ENCODE results near the gene BARHL1.

BARHL1 gene

GRCh38 chr9:132630116-132630515, 47.7 kb downstream of the BARHL1 start:
- no peak for DNase-seq (ENCODE audit: low read depth)
- TF ChIP-seq, protein P1, sequence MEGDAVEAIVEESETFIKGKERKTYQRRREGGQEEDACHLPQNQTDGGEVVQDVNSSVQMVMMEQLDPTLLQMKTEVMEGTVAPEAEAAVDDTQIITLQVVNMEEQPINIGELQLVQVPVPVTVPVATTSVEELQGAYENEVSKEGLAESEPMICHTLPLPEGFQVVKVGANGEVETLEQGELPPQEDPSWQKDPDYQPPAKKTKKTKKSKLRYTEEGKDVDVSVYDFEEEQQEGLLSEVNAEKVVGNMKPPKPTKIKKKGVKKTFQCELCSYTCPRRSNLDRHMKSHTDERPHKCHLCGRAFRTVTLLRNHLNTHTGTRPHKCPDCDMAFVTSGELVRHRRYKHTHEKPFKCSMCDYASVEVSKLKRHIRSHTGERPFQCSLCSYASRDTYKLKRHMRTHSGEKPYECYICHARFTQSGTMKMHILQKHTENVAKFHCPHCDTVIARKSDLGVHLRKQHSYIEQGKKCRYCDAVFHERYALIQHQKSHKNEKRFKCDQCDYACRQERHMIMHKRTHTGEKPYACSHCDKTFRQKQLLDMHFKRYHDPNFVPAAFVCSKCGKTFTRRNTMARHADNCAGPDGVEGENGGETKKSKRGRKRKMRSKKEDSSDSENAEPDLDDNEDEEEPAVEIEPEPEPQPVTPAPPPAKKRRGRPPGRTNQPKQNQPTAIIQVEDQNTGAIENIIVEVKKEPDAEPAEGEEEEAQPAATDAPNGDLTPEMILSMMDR (IDR thresholded peaks at IDR 0.05; ENCODE audit: low read depth, low read length, missing control alignments): no peak

DNA sequence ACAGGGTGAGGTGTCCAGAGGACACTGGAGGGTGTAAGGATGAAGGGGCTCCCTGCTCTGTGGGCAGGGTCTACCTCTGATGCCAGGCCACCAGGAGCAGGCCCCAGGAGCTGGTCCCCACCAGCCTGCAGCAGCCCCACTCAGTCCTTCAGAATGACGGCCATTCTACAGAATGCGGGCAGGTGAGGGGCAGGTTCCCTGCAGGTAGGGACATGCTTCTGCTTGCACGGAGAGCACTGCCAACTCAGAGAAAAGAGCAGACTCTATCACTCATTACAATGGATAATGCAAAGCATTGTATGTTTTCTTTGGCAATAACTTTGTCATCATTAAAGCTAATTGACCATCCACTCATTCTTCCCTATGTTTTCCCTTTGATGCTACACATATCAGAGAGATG, 48.4 kb downstream of the BARHL1 start:
- TF ChIP-seq, protein P1 (IDR thresholded peaks at IDR 0.05; ENCODE audit: low read depth, low read length, missing control alignments): no peak
- DNase-seq (ENCODE audit: low read depth): no peak
- in situ Hi-C loops (cut with HindIII; ENCODE audit: low sequenced_read_pairs): no loop called here
- H3K4me3 ChIP-seq (ENCODE audit: low read depth, low read length): no peak overlapping the region

More at GRCh38 chr9:132630116-132630515, 47.7 kb downstream of the BARHL1 start:
- H3K4me3 ChIP-seq (ENCODE audit: low read depth, low read length): no peak overlapping the region
- in situ Hi-C loops (cut with HindIII; ENCODE audit: low sequenced_read_pairs): no loop called here

DNA sequence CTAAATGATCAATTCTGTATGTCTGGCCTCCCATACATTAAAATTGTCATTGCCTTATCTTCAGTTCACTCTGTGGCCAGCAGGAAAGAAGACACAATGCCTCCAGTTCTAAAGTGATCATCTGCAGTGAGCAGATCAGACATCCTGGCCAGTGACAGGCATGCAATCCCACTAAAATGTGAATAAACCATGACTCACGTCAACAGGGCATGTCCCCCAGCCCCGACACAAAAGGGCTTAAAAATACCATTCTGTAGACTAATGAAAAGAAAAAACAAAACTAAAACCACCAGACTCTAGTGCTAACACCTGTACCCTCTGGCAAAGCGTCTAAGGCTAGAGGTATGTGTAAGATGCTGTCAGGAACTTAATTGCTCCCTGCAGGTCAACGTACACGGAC, 48.9 kb downstream of the BARHL1 start:
- peak; percentile 43 for DNase-seq (ENCODE audit: low read depth)
- in situ Hi-C loops (cut with HindIII; ENCODE audit: low sequenced_read_pairs): no loop called here
- TF ChIP-seq, protein P1 (IDR thresholded peaks at IDR 0.05; ENCODE audit: low read depth, low read length, missing control alignments): no peak
- no peak overlapping the region for H3K4me3 ChIP-seq (ENCODE audit: low read depth, low read length)

DNA sequence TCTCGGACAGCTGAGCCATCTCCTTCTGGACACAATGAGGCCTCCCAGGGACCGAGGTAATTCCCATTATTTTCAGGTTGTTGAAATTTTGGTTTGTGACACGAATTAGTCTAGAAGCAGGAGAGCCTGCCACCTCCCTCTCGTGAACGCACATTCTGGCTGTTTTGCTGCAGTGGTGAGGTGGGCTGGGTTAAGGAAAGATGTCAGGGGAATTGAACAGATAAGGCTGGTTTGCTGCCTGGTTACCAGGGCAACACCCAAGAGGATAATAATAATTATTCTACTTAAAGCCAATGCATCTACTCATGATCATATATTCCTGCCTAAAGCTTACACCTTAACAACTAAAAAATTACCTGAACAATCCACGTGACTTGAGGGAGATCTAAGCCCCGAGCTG, 49.3 kb downstream of the BARHL1 start:
- in situ Hi-C loops (cut with HindIII; ENCODE audit: low sequenced_read_pairs): no loop called here
- no peak for DNase-seq (ENCODE audit: low read depth)
- TF ChIP-seq, protein P1 (IDR thresholded peaks at IDR 0.05; ENCODE audit: low read depth, low read length, missing control alignments): no peak

GRCh38 chr9:132632413-132633129, 50.2 kb downstream of the BARHL1 start:
- TF ChIP-seq, protein P1 (IDR thresholded peaks at IDR 0.05; ENCODE audit: low read depth, low read length, missing control alignments): no peak
- no peak for DNase-seq (ENCODE audit: low read depth)
- in situ Hi-C loops (cut with HindIII; ENCODE audit: low sequenced_read_pairs): no loop called here
- no peak overlapping the region for H3K4me3 ChIP-seq (ENCODE audit: low read depth, low read length)

More for the DNA sequence above, 49.3 kb downstream of the BARHL1 start:
- H3K4me3 ChIP-seq (ENCODE audit: low read depth, low read length): no peak overlapping the region

- in situ Hi-C loops (cut with HindIII; ENCODE audit: low sequenced_read_pairs): no loop called here
- TF ChIP-seq, protein P1 (IDR thresholded peaks at IDR 0.05; ENCODE audit: low read depth, low read length, missing control alignments): no peak
- no peak for DNase-seq (ENCODE audit: low read depth)
- no peak overlapping the region for H3K4me3 ChIP-seq (ENCODE audit: low read depth, low read length)
These were observed 51.9 kb downstream of the BARHL1 start for GRCh38 chr9:132634327-132634726.

Measured in astrocyte of the cerebellum (primary cell).